Mucosa of gallbladder (tissue), 1 donor: ENCODE data around the gene CTNNA3. TPM values are rescaled to one million over a fixed set of nuclear protein-coding genes. Genes with fewer than 3 reads are reported as not detected.

ENCODE experiments used
- DNase-seq: peaks from one replicate; pipeline ENCODE4 v3.0.0-alpha.2; 2020; ENCODE audit warnings: low spot score
- total RNA-seq: library from RNA; stranded (reverse); gene quantifications from one replicate; pipeline ENCODE4 v1.2.1, GENCODE V29; 2021
- donor health status: DM: no; HTN: no; CAD: no.

Gene CTNNA3
- total RNA-seq, 1 donor from 2014 or later = 3.7 TPM

GRCh38 chr10:66654861-66655260 lies 1041.1 kb downstream of the CTNNA3 start:
- DNase-seq = no peak

DNA sequence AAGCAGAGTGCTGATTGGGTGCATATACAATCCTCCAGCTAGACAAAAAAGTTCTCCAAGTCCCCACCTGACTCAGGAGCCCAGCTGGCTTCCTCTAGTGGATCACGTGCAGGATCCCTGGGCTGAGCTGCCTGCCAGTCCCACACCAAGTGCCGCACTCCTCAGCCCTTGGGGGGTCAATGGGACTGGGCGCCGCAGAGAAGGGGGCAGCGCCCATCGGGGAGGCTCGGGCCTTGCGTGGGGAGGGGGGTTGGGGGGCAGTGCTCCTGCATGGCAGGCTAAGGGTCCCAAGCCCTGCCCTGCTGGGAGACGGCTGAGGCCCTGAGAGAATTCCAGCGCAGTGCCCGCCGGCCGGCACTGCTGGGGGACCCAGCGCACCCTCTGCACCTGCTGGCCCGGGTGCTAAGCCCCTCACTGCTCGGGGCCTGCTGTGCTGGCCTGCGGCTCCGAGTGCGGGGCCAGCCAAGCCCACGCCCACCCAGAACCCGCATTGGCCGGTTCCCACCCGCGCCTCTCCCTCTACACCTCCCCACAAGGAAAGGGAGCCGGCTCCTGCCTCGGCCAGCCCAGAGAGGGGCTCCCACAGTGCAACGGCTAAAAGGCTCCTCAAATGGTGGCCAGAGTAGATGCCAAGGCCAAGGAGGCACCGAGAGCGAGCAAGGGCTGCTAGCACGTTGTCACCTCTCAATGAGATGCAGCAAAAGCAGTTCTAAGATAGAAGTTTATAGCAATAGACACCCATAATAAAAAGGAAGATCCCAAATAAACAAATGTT lies 1044.5 kb downstream of the CTNNA3 start:
- DNase-seq = no peak

- DNase-seq = no peak
Measured at GRCh38 chr10:66649626-66650025, 1046.4 kb downstream of the CTNNA3 start.

DNA sequence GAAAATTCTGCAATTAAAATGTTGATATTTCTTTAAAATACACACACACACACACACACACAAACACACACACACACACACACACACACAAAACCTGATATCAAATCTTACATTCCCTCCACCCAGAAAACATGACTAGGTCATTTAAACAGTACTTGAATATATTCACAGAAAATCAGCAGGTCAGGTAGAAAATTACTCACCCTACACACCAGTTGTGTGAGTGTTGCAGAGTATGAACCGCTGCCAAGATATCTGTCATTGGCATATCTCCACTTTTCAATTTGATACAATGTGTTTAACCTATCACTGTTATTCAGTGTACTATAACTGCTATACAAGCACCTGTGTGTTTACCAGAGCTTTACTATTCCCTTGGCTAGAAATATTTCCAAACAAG lies 1053.8 kb downstream of the CTNNA3 start:
- DNase-seq = no peak

DNA sequence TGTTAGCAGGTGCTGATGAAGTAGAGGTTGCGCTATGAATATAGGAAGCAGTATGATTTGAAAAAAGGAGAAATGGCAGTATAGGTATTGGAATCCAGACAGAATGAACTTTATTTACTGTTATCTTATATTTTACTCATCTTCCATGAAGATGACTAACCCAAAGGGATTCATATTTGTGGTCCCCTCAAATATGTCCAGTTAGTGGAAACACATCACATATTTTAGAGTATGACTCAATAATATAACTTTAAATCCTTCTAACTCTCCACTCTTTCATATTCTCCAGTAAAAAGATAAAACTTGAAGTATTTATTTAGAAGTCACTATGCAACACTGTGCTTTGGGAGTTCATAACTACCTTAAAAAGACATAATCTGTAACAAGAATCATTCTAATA lies 1056.6 kb downstream of the CTNNA3 start:
- no peak for DNase-seq

DNA sequence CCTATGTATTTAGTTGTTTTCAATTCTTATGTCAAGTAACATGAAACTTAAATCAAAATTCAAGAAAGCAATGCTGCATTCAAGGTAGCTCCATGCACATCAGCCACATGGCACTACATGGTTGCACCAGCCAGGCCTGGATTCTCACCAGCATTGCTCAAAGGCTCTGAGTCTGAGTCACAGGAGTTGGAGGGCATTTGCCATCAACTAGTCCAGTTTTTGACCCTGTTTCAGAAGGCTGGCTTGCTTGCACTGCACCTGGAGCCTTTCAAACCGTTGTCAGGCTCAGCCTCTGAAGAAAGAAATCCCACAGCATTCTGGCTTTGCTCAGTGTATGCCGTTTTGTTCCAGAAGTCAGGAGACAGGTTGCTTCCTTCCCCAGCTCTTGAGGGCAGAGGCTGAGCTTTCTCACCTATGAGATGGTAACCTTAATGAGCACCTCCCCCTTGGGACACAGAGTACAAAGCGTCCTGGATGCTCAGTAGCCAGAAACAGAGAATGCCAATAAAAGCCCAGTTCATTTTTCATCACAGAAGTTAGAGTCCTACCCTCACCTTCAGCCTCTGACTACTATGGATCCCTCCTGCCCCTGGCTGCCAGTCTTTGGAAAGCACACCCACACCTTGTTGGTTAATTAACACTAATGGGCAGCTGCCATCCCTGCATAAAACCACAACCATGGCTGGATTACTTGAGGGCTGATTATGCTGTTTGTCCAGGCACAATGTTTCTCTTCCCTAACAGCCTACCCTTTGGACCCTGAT lies 1058.5 kb downstream of the CTNNA3 start:
- DNase-seq = no peak

DNA sequence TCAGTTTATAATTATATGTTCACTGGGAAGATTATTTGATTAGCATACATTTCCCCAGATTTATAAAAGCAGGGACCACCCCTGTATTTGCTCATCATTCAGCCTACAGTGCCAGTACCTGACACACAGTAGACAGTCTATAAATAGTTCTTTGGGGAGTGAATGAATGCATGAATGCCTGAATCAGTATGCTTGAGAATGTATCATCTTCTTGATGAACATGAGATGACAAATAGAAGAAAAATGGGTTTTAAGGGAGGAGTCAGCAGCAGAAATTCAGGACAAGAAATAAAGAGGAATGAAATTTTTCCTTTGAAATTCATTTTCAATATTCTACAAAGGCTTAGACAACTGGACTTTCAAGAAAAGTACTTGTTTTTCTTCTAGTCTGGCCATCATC lies 1066.0 kb downstream of the CTNNA3 start:
- DNase-seq = no peak

DNA sequence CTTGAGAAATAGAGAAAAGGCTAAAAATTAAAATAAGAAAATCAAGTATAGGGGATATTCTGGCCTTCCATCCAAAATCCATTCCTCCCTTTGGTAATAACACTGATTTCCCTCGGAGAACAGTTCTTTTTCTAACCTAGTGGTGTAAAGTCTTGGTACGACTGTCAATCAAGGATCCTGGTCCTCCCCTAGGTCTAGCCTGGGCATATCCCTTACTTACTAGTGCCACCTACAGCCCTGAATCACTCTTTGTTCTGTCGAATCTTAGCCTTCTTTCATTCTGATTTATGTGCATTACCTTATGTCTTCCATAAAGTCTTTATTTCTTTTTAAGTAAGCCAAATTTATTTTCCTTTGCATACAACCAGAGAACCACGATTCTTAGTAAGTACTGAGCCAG lies 1068.8 kb downstream of the CTNNA3 start:
- no peak for DNase-seq

- no peak for DNase-seq
Measured at GRCh38 chr10:66625709-66626590, 1070.0 kb downstream of the CTNNA3 start.

GRCh38 chr10:66622050-66622449 lies 1073.9 kb downstream of the CTNNA3 start:
- no peak for DNase-seq

DNA sequence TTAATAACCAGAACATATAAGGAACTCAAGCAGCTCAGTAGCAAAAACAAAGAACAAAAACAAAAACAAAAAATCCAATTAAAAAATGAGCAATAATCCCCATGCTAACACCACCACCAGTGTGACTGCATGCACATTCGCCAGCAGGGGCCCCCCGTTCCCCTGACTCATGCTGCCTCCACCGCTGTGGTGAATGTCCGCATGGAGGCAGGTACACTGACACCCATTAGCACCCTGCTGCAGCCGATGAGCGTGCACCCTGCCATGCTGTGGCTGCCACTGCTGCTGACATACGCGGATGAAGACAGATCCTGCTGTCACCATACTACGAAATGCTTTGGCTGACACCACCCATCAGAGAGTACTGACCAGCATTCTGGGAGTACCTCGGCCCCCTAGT lies 1091.8 kb downstream of the CTNNA3 start:
- no peak for DNase-seq

- DNase-seq = no peak
Measured at GRCh38 chr10:66591865-66592264, 1104.1 kb downstream of the CTNNA3 start.

GRCh38 chr10:66587680-66588050 lies 1108.3 kb downstream of the CTNNA3 start:
- DNase-seq = no peak

DNA sequence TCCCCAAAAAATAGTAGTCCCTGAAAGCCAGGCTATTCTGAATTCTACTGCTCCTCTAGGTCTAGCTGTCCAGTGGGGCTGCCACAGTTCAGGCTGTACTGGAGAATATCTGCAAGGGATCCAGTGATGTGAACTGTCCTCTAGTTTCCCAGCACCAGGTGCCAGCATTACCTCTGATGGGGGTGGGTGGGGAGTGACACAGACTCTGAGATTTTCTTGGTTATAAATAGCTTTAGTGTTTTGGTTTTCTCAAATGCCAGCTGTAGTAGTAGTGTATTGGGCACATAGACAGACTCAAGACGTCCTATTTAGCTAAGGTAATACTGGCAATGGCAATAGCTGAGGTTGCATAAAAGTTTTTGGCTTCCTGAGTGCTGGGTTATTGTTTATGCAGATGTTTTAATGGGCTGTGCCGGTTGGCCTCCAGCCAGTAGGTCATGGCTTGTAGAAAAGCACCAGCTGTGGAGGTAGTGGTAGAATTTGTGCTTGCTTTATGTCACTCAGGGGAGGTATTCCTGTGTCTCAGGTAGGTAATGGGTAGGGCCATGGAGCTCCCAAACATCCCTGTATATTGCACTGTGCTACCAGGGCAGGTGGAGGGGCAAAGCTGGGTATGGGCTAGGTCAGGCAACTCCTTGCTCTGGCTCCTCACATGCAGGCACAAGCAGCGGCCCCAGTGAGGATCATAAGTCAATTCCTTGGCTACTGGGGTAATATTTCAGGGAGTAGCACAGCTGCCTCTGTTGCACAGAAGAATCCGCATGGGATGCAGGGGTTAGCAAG lies 1108.9 kb downstream of the CTNNA3 start:
- no peak for DNase-seq

GRCh38 chr10:66586073-66586472 lies 1109.9 kb downstream of the CTNNA3 start:
- no peak for DNase-seq

- DNase-seq = no peak
Measured at GRCh38 chr10:66575251-66575855, 1120.6 kb downstream of the CTNNA3 start.

GRCh38 chr10:66572700-66573099 lies 1123.3 kb downstream of the CTNNA3 start:
- DNase-seq = no peak

DNA sequence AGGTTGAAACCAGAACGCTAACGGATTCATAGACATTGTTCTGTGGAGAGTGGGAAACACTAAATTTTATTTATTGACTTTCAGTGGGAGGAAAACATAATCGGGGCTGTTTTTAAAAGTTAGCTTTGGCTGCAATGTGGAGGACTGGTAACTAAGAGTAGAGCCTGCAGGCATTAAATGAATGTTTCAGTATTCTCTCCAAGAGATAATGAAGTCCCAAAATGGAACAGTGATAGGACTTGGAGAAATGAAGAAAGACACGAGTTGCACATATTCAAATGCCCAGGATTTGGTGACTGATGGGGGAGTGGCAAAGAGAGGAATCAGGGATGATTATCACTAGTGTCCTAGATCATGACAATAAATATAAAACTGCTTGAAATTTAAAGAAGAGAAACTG lies 1130.0 kb downstream of the CTNNA3 start:
- DNase-seq = no peak

DNA sequence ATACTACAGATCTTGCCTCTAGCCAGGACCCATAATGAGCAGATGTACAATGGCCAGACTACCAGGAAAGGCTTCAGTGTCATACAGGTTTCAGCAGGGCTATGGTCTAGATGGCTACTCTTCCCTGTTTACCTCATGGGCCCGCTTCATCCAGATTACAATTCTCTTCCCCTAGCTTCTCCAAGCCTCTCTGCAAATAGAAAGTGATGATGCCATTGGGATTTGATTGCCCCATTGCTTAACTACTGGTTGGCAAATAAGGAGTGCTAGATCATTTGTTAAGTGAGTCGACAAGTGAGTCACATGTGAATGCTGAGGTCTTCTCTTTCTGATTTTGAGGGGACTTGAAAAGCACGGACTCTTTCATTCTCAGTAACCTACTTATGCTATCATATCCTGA lies 1131.7 kb downstream of the CTNNA3 start:
- DNase-seq = no peak

GRCh38 chr10:66555061-66555460 lies 1140.9 kb downstream of the CTNNA3 start:
- DNase-seq = no peak

DNA sequence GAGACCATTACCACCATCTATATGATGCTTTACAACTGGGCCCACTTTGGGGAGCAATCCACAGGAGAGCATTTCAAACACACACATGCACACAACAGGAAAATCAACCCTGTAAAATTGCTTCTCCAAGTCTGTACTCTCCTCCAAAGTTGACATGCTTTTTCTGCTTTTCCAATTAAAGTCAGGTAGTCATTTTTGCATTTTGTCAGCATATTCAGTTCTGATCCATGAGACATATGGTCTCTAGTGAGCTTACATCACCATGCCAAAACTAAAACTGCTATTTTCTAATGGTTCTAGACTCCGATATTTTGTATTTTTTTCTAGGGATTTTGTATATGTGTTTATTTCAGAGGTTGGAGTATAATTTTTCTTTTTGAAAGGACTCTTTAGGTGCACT lies 1143.7 kb downstream of the CTNNA3 start:
- DNase-seq = no peak
